WTC11 (cell line): ENCODE measurements around the gene PLEKHA3.

Experiments
- ATF1 ChIP-seq: sonication (generic); formaldehyde crosslinking; IDR thresholded peaks from 2 replicates; pipeline ENCODE4 v1.8.1; 2023; ENCODE audit warnings: mild to moderate bottlenecking, moderate library complexity, missing genetic modification reagents
- ATF2 ChIP-seq: sonication (generic); formaldehyde crosslinking; IDR thresholded peaks from 2 replicates; pipeline ENCODE4 v1.8.1; 2022; ENCODE audit warnings: low read depth, missing genetic modification reagents, borderline replicate concordance
- CREB1 ChIP-seq: sonication (generic); formaldehyde crosslinking; IDR thresholded peaks from 2 replicates; pipeline ENCODE4 v1.8.0; 2023; ENCODE audit warnings: mild to moderate bottlenecking, missing genetic modification reagents
- CTCF ChIP-seq: fragments of 200-600 bp; IDR thresholded peaks from 2 replicates; pipeline ENCODE4 v1.8.0; 2022; ENCODE audit warnings: antibody characterized with exemption
- E2F5 ChIP-seq: sonication (generic); formaldehyde crosslinking; IDR thresholded peaks from 2 replicates; pipeline ENCODE4 v1.8.1; 2022; ENCODE audit warnings: mild to moderate bottlenecking, moderate library complexity, missing genetic modification reagents
- ESRRA ChIP-seq: sonication (generic); formaldehyde crosslinking; IDR thresholded peaks from 2 replicates; pipeline ENCODE4 v1.8.1; 2022; ENCODE audit warnings: mild to moderate bottlenecking, missing genetic modification reagents, borderline replicate concordance
- HMGXB4 ChIP-seq: sonication (generic); formaldehyde crosslinking; IDR thresholded peaks from 2 replicates; pipeline ENCODE4 v1.8.1; 2023; ENCODE audit warnings: mild to moderate bottlenecking, moderate library complexity, missing genetic modification reagents
- MAX ChIP-seq: sonication (generic); formaldehyde crosslinking; IDR thresholded peaks from 2 replicates; pipeline ENCODE4 v1.8.0; 2022; ENCODE audit warnings: mild to moderate bottlenecking, missing genetic modification reagents
- RELA ChIP-seq: sonication (generic); formaldehyde crosslinking; IDR thresholded peaks from 2 replicates; pipeline ENCODE4 v1.8.1; 2022; ENCODE audit warnings: missing genetic modification reagents, mild to moderate bottlenecking, borderline replicate concordance
- ZBTB21 ChIP-seq: sonication (generic); formaldehyde crosslinking; IDR thresholded peaks from 2 replicates; pipeline ENCODE4 v1.8.1; 2023; ENCODE audit warnings: mild to moderate bottlenecking, missing genetic modification reagents, borderline replicate concordance
- TF ChIP-seq, protein P1 (sequence below): sonication (generic); formaldehyde crosslinking; IDR thresholded peaks from 2 replicates; pipeline ENCODE4 v1.8.1; 2023; ENCODE audit warnings: mild to moderate bottlenecking, missing genetic modification reagents

DNA sequence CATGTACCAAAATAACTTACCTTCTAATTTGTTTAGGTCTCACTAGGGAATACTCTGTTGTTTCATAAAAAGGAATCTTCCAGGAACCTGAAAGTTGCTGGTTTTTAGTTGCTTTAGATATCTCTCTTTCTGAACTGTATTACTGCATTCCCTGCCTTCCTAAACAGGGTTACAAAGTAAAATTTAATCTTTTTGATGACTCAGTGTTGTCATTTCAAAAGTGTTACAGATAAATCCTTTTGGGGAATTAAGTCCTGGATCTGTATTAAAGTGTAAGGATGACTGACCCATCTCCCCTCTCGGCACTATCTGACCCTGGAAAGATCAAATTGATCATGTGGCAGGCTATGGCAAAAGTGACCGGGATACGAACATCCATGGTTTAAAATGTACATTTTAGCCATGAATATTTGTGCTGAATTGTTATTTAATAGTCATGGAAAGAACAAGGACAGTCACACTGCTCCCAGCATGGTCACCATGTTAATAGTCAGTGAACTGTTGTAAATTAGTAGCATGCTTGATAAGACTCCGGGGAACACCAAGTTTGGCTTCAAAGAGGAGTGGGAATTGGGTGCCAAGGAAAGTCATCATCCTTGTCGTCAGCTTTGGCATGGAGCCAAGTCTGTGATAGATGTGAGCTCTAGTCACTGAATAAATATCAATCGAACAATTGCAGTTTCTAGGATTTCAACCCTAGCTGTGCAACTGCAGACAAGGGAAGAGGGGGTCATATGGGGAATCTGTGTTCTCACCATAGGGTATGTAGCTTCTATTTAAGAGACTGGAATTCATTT lies 4.2 kb downstream of the PLEKHA3 start:
- TF ChIP-seq MAX (CRISPR knock-in tag) = no peak
- no peak for TF ChIP-seq ZBTB21 (CRISPR knock-in tag)
- no peak for TF ChIP-seq RELA (CRISPR knock-in tag)
- TF ChIP-seq HMGXB4 (CRISPR knock-in tag) = no peak
- TF ChIP-seq ATF2 (CRISPR knock-in tag) = no peak
- no peak for TF ChIP-seq E2F5 (CRISPR knock-in tag)
- no peak for TF ChIP-seq CTCF
- no peak for TF ChIP-seq ATF1 (CRISPR knock-in tag)
- no peak for TF ChIP-seq ESRRA (CRISPR knock-in tag)
- TF ChIP-seq CREB1 (CRISPR knock-in tag) = no peak
- TF ChIP-seq, protein P1, sequence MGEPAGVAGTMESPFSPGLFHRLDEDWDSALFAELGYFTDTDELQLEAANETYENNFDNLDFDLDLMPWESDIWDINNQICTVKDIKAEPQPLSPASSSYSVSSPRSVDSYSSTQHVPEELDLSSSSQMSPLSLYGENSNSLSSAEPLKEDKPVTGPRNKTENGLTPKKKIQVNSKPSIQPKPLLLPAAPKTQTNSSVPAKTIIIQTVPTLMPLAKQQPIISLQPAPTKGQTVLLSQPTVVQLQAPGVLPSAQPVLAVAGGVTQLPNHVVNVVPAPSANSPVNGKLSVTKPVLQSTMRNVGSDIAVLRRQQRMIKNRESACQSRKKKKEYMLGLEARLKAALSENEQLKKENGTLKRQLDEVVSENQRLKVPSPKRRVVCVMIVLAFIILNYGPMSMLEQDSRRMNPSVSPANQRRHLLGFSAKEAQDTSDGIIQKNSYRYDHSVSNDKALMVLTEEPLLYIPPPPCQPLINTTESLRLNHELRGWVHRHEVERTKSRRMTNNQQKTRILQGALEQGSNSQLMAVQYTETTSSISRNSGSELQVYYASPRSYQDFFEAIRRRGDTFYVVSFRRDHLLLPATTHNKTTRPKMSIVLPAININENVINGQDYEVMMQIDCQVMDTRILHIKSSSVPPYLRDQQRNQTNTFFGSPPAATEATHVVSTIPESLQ = no peak
